ENCODE measurements around the gene CD58. TPM values are rescaled to one million over a fixed set of nuclear protein-coding genes. Genes with fewer than 3 reads are reported as not detected.
"Not testable (repeated sequence)": the region's sequence is repeated elsewhere in the genome, so short reads cannot be mapped to it uniquely, and the experiment has no call there.

CD58 gene
- 11.0 and 13.4 TPM in 2 replicates for total RNA-seq (2022)
- Bru-seq, nascent RNA, result percentile 75 among the genes with signal in this experiment
- percentile 69 among the genes with signal in this experiment for BruChase-seq, experiment 1, labeled RNA remaining after a 6-hour chase
- percentile 70 among the genes with signal in this experiment for BruChase-seq, experiment 2, labeled RNA remaining after a 2-hour chase
- long read RNA-seq, transcript CD58-202 (6 exons, 1,098 nt), result major isoform, 11 of 25 reads
- long read RNA-seq, transcript CD58-201 (4 exons, 892 nt), result minor isoform, 6 of 25 reads
- long read RNA-seq, partial matches to known transcripts, result 2 of 25 reads
- long read RNA-seq, other reads (novel, unspliced or antisense), result 4 of 25 reads

GRCh38 chr1:116570358-116571214 is at the start of gene CD58:
Gene CD58 (minus strand): TSS chr1:116571026. CDS start chr1:116570972, 54 bp downstream.
- Mint-ChIP-seq H3K27ac (ENCODE audit: low read depth, unreplicated experiment) (peak within 1 kb of the TSS; percentile 91), H3K9me3 (ENCODE audit: unreplicated experiment) (no peaks in the 10 kb centered on the region), H3K4me1 (ENCODE audit: insufficient read depth, unreplicated experiment) (peaks cover 30% of the 10 kb centered on the region), H3K36me3 (ENCODE audit: insufficient read depth, unreplicated experiment) (peaks cover 14% of the 10 kb centered on the region), H3K27me3 (ENCODE audit: insufficient read depth, unreplicated experiment) (no peaks in the 10 kb centered on the region), H3K4me3 (ENCODE audit: unreplicated experiment) (peak within 1 kb of the TSS; percentile 69)
- TF ChIP-seq CTCF (IDR thresholded peaks at IDR 0.05; ENCODE audit: unreplicated experiment), result peak; percentile 74
- ChIA-PET POLR2A (interaction anchor here (0.6 to 5.0 kb wide), 10 partner anchors 14 to 490 kb away, joined by 3 to 37 read pairs (median 4); partner anchors contain the start of gene TTF2), CTCF (interaction anchor here (0.7 to 1.9 kb wide), 4 partner anchors 70 to 504 kb away, joined by 3 to 5 read pairs (median 4); no protein-coding TSS in a partner anchor)
- peak; percentile 86 for DNase-seq (ENCODE audit: unreplicated experiment)
- intact Hi-C loops (cut with micrococcal nuclease), result loop anchor here (1.0 to 10.0 kb wide), 7 partner anchors 14 to 436 kb away; no protein-coding TSS in a partner anchor
- BruUV-seq (replicated peaks), result no TSS peak

- POLR2A ChIA-PET; BruUV-seq (replicated peaks); H3K4me1 Mint-ChIP-seq (ENCODE audit: insufficient read depth, unreplicated experiment); intact Hi-C loops (cut with micrococcal nuclease); H3K36me3 Mint-ChIP-seq (ENCODE audit: insufficient read depth, unreplicated experiment); H3K4me3 Mint-ChIP-seq (ENCODE audit: unreplicated experiment); DNase-seq (ENCODE audit: unreplicated experiment); CTCF ChIA-PET; H3K27me3 Mint-ChIP-seq (ENCODE audit: insufficient read depth, unreplicated experiment); H3K9me3 Mint-ChIP-seq (ENCODE audit: unreplicated experiment); H3K27ac Mint-ChIP-seq (ENCODE audit: low read depth, unreplicated experiment): not testable (repeated sequence)
Measured at GRCh38 chr1:116620392-116620791, 49.6 kb upstream of the CD58 start.

GRCh38 chr1:116619106-116619505 is 48.3 kb upstream of the CD58 start:
- POLR2A ChIA-PET; H3K9me3 Mint-ChIP-seq (ENCODE audit: unreplicated experiment); H3K27ac Mint-ChIP-seq (ENCODE audit: low read depth, unreplicated experiment); intact Hi-C loops (cut with micrococcal nuclease); H3K27me3 Mint-ChIP-seq (ENCODE audit: insufficient read depth, unreplicated experiment); H3K4me3 Mint-ChIP-seq (ENCODE audit: unreplicated experiment); BruUV-seq (replicated peaks); DNase-seq (ENCODE audit: unreplicated experiment); H3K4me1 Mint-ChIP-seq (ENCODE audit: insufficient read depth, unreplicated experiment); H3K36me3 Mint-ChIP-seq (ENCODE audit: insufficient read depth, unreplicated experiment); CTCF ChIA-PET: not testable (repeated sequence)

- H3K27ac Mint-ChIP-seq (ENCODE audit: low read depth, unreplicated experiment); DNase-seq (ENCODE audit: unreplicated experiment); H3K4me1 Mint-ChIP-seq (ENCODE audit: insufficient read depth, unreplicated experiment); H3K27me3 Mint-ChIP-seq (ENCODE audit: insufficient read depth, unreplicated experiment); H3K4me3 Mint-ChIP-seq (ENCODE audit: unreplicated experiment); CTCF ChIA-PET; intact Hi-C loops (cut with micrococcal nuclease); BruUV-seq (replicated peaks); H3K9me3 Mint-ChIP-seq (ENCODE audit: unreplicated experiment); POLR2A ChIA-PET; H3K36me3 Mint-ChIP-seq (ENCODE audit: insufficient read depth, unreplicated experiment): not testable (repeated sequence)
Measured at GRCh38 chr1:116617808-116618207, 47.0 kb upstream of the CD58 start.

GRCh38 chr1:116613825-116614224 is 43.0 kb upstream of the CD58 start:
- CTCF ChIA-PET; H3K4me3 Mint-ChIP-seq (ENCODE audit: unreplicated experiment); intact Hi-C loops (cut with micrococcal nuclease); H3K27me3 Mint-ChIP-seq (ENCODE audit: insufficient read depth, unreplicated experiment); H3K27ac Mint-ChIP-seq (ENCODE audit: low read depth, unreplicated experiment); H3K4me1 Mint-ChIP-seq (ENCODE audit: insufficient read depth, unreplicated experiment); POLR2A ChIA-PET; H3K36me3 Mint-ChIP-seq (ENCODE audit: insufficient read depth, unreplicated experiment); H3K9me3 Mint-ChIP-seq (ENCODE audit: unreplicated experiment); DNase-seq (ENCODE audit: unreplicated experiment); BruUV-seq (replicated peaks): not testable (repeated sequence)

- DNase-seq (ENCODE audit: unreplicated experiment); intact Hi-C loops (cut with micrococcal nuclease); H3K4me1 Mint-ChIP-seq (ENCODE audit: insufficient read depth, unreplicated experiment); H3K36me3 Mint-ChIP-seq (ENCODE audit: insufficient read depth, unreplicated experiment); H3K27me3 Mint-ChIP-seq (ENCODE audit: insufficient read depth, unreplicated experiment); BruUV-seq (replicated peaks); H3K9me3 Mint-ChIP-seq (ENCODE audit: unreplicated experiment); H3K27ac Mint-ChIP-seq (ENCODE audit: low read depth, unreplicated experiment); H3K4me3 Mint-ChIP-seq (ENCODE audit: unreplicated experiment); POLR2A ChIA-PET: not testable (repeated sequence)
- CTCF ChIA-PET, result interaction anchor here (2.0 kb wide), 1 partner anchor 14 kb away, joined by 5 read pairs; no protein-coding TSS in a partner anchor
Measured at GRCh38 chr1:116609801-116610371, 39.1 kb upstream of the CD58 start.

- H3K4me1 Mint-ChIP-seq (ENCODE audit: insufficient read depth, unreplicated experiment); POLR2A ChIA-PET; H3K4me3 Mint-ChIP-seq (ENCODE audit: unreplicated experiment); intact Hi-C loops (cut with micrococcal nuclease); H3K27ac Mint-ChIP-seq (ENCODE audit: low read depth, unreplicated experiment); H3K27me3 Mint-ChIP-seq (ENCODE audit: insufficient read depth, unreplicated experiment); H3K9me3 Mint-ChIP-seq (ENCODE audit: unreplicated experiment); DNase-seq (ENCODE audit: unreplicated experiment); H3K36me3 Mint-ChIP-seq (ENCODE audit: insufficient read depth, unreplicated experiment); BruUV-seq (replicated peaks): not testable (repeated sequence)
- CTCF ChIA-PET, result interaction anchor here (0.6 kb wide), 1 partner anchor 33 kb away, joined by 3 read pairs; no protein-coding TSS in a partner anchor
Measured at GRCh38 chr1:116608841-116609240, 38.0 kb upstream of the CD58 start.

- intact Hi-C loops (cut with micrococcal nuclease); H3K9me3 Mint-ChIP-seq (ENCODE audit: unreplicated experiment); H3K27ac Mint-ChIP-seq (ENCODE audit: low read depth, unreplicated experiment); H3K4me1 Mint-ChIP-seq (ENCODE audit: insufficient read depth, unreplicated experiment); DNase-seq (ENCODE audit: unreplicated experiment); H3K36me3 Mint-ChIP-seq (ENCODE audit: insufficient read depth, unreplicated experiment); H3K27me3 Mint-ChIP-seq (ENCODE audit: insufficient read depth, unreplicated experiment); POLR2A ChIA-PET; BruUV-seq (replicated peaks); CTCF ChIA-PET; H3K4me3 Mint-ChIP-seq (ENCODE audit: unreplicated experiment): not testable (repeated sequence)
Measured at GRCh38 chr1:116608151-116608550, 37.3 kb upstream of the CD58 start.

Data from MCF 10A (cell line).